ENCODE measurements around the gene POPDC2. TPM values are rescaled to one million over a fixed set of nuclear protein-coding genes. Genes with fewer than 3 reads are reported as not detected.

Gene POPDC2
- total RNA-seq, 2 experiments from 2014 or later = 1.3 to 2.1 TPM

- no peaks in the 10 kb centered on the region for H3K9me3 Mint-ChIP-seq
- H3K27ac Mint-ChIP-seq = peak overlapping the region; percentile 36
- H3K27me3 Mint-ChIP-seq = peaks cover 14% of the 10 kb centered on the region
- ChIA-PET CTCF (no interaction called here), POLR2A (no interaction called here)
- H3K4me3 Mint-ChIP-seq = no peak overlapping the region
- no peak for ATAC-seq
- no peak for DNase-seq
- H3K36me3 Mint-ChIP-seq (ENCODE audit: low read depth) = no peaks in the 10 kb centered on the region
- peaks cover 25% of the 10 kb centered on the region for H3K4me1 Mint-ChIP-seq (ENCODE audit: low read depth)
- intact Hi-C loops (cut with micrococcal nuclease) = no loop called here
- TF ChIP-seq CTCF (IDR thresholded peaks at IDR 0.05) = no peak
Observed at GRCh38 chr3:119630128-119630879, 30.1 kb downstream of the POPDC2 start.

GRCh38 chr3:119628816-119629445, 31.5 kb downstream of the POPDC2 start:
- H3K36me3 Mint-ChIP-seq (ENCODE audit: low read depth) = no peaks in the 10 kb centered on the region
- peaks cover 14% of the 10 kb centered on the region for H3K27me3 Mint-ChIP-seq
- no peak overlapping the region for H3K4me3 Mint-ChIP-seq
- no peak for TF ChIP-seq CTCF (IDR thresholded peaks at IDR 0.05)
- POLR2A ChIA-PET = no interaction called here
- ATAC-seq = peak; percentile 32
- no peaks in the 10 kb centered on the region for H3K9me3 Mint-ChIP-seq
- CTCF ChIA-PET = interaction anchor here (1.4 kb wide), 1 partner anchor 28 kb away, joined by 4 read pairs; no protein-coding TSS in a partner anchor
- intact Hi-C loops (cut with micrococcal nuclease) = no loop called here
- no peak for DNase-seq
- no peak overlapping the region for H3K27ac Mint-ChIP-seq
- peaks cover 25% of the 10 kb centered on the region for H3K4me1 Mint-ChIP-seq (ENCODE audit: low read depth)

GRCh38 chr3:119628390-119628789, 32.0 kb downstream of the POPDC2 start:
- peaks cover 25% of the 10 kb centered on the region for H3K4me1 Mint-ChIP-seq (ENCODE audit: low read depth)
- ATAC-seq (peak; percentile 78), DNase-seq (peak; percentile 64)
- intact Hi-C loops (cut with micrococcal nuclease) = no loop called here
- POLR2A ChIA-PET = no interaction called here
- no peak for TF ChIP-seq CTCF (IDR thresholded peaks at IDR 0.05)
- H3K4me3 Mint-ChIP-seq = no peak overlapping the region
- no peaks in the 10 kb centered on the region for H3K36me3 Mint-ChIP-seq (ENCODE audit: low read depth)
- CTCF ChIA-PET = interaction anchor here (1.4 kb wide), 1 partner anchor 28 kb away, joined by 4 read pairs; no protein-coding TSS in a partner anchor
- peak overlapping the region; percentile 67 for H3K27ac Mint-ChIP-seq
- no peaks in the 10 kb centered on the region for H3K9me3 Mint-ChIP-seq
- H3K27me3 Mint-ChIP-seq = peaks cover 14% of the 10 kb centered on the region

- Mint-ChIP-seq H3K27me3 (peaks cover 14% of the 10 kb centered on the region), H3K36me3 (ENCODE audit: low read depth) (no peaks in the 10 kb centered on the region), H3K27ac (peak overlapping the region; percentile 67), H3K4me1 (ENCODE audit: low read depth) (peaks cover 25% of the 10 kb centered on the region), H3K9me3 (no peaks in the 10 kb centered on the region), H3K4me3 (no peak overlapping the region)
- ChIA-PET POLR2A (interaction anchor here (0.6 to 1.0 kb wide), 3 partner anchors 11 to 712 kb away, joined by 3 to 4 read pairs (median 3); no protein-coding TSS in a partner anchor), CTCF (interaction anchor here (1.0 to 1.4 kb wide), 2 partner anchors 27 to 40 kb away, joined by 3 to 4 read pairs; no protein-coding TSS in a partner anchor)
- DNase-seq (peak; percentile 42), ATAC-seq (peak; percentile 63)
- TF ChIP-seq CTCF (IDR thresholded peaks at IDR 0.05) = no peak
- intact Hi-C loops (cut with micrococcal nuclease) = no loop called here
Observed at GRCh38 chr3:119627461-119627860, 32.9 kb downstream of the POPDC2 start.

- H3K27ac Mint-ChIP-seq = no peak overlapping the region
- ChIA-PET CTCF (no interaction called here), POLR2A (interaction anchor here (0.8 kb wide), 1 partner anchor 368 kb away, joined by 3 read pairs; no protein-coding TSS in a partner anchor)
- DNase-seq (no peak), ATAC-seq (no peak)
- peaks cover 25% of the 10 kb centered on the region for H3K4me1 Mint-ChIP-seq (ENCODE audit: low read depth)
- H3K27me3 Mint-ChIP-seq = peaks cover 14% of the 10 kb centered on the region
- no peaks in the 10 kb centered on the region for H3K36me3 Mint-ChIP-seq (ENCODE audit: low read depth)
- TF ChIP-seq CTCF (IDR thresholded peaks at IDR 0.05) = no peak
- intact Hi-C loops (cut with micrococcal nuclease) = no loop called here
- H3K4me3 Mint-ChIP-seq = no peak overlapping the region
- H3K9me3 Mint-ChIP-seq = no peaks in the 10 kb centered on the region
Observed at GRCh38 chr3:119626196-119626595, 34.2 kb downstream of the POPDC2 start.
